Esophagus squamous epithelium (tissue), 5 donors: ENCODE measurements around the gene DUSP28. TPM values are rescaled to one million over a fixed set of nuclear protein-coding genes. Genes with fewer than 3 reads are reported as not detected.

Experiments used
- DNase-seq: peaks from one replicate; lab custom pipeline; 2025; lab: John Stamatoyannopoulos, UW
- H3K27ac ChIP-seq, 4 donors: fragments of 200-600 bp; sonication (generic); one replicate each; pipeline ENCODE4 v1.5.1; 2016 to 2019; ENCODE audit warnings: mild to moderate bottlenecking in 1 of 4
- H3K27me3 ChIP-seq, 4 donors: fragments of 200-600 bp; sonication (generic); 1 replicate in 3 of 4; 2 replicates in 1 of 4; pipeline versions ENCODE4 v1.5.1 to v1.6.0; 2017 to 2021; ENCODE audit warnings: antibody characterized with exemption in 1 of 4
- H3K36me3 ChIP-seq, 3 donors: fragments of 200-600 bp; sonication (generic); one replicate each; pipeline ENCODE4 v1.5.1; 2016 to 2019
- H3K4me1 ChIP-seq, 3 donors: fragments of 200-600 bp; sonication (generic); one replicate each; pipeline ENCODE4 v1.5.1; 2017 to 2019
- H3K4me3 ChIP-seq, 4 donors: fragments of 200-600 bp; sonication (generic); 1 replicate in 3 of 4; 2 replicates in 1 of 4; pipeline ENCODE4 v1.5.1; 2016 to 2019; ENCODE audit warnings: mild to moderate bottlenecking in 2 of 4, moderate library complexity in 1 of 4
- H3K9me3 ChIP-seq, 3 donors: fragments of 200-600 bp; sonication (generic); one replicate each; pipeline ENCODE4 v1.5.1; 2016 to 2019
- POLR2A ChIP-seq, 4 donors: fragments of 450-650 bp; IDR thresholded peaks; one replicate each; pipeline ENCODE4 v1.6.1; 2017; ENCODE audit warnings: antibody characterized with exemption in 4 of 4, mild to moderate bottlenecking in 4 of 4, moderate library complexity in 3 of 4
- WGBS, 2 donors: methylation state at CpG; one replicate each; pipeline ENCODE4 v1.1.5; 2018; 5-methylcytosine and 5-hydroxymethylcytosine counted together
- intact Hi-C: fragments of 100-400 bp; cut with DNase I; formaldehyde crosslinking; loops from one replicate; pipeline ENCODE4 v1.15.0; 2022
- total RNA-seq, 4 donors: library from RNA; depleted of rRNA; stranded (reverse); fragments of >200 nt; gene quantifications; one replicate each; pipeline ENCODE4 v1.1.0, GENCODE V29; 2016
- TF ChIP-seq, protein P1 (sequence below), 6 experiments: fragments of 450-650 bp in 4 of 6; fragments of 200-600 bp in 2 of 6; sonication (generic) in 2 of 6; IDR thresholded peaks; one replicate each; pipeline ENCODE4 v1.5.1; 2016 to 2019; ENCODE audit warnings: antibody characterized with exemption in 6 of 6, mild to moderate bottlenecking in 4 of 6, moderate library complexity in 4 of 6
- donor health status: DM: yes; HTN: yes; CAD: no.

The DUSP28 gene
- total RNA-seq, 4 donors from 2014 or later, result 2.0 to 10.5 (median 5.3) TPM

DNA sequence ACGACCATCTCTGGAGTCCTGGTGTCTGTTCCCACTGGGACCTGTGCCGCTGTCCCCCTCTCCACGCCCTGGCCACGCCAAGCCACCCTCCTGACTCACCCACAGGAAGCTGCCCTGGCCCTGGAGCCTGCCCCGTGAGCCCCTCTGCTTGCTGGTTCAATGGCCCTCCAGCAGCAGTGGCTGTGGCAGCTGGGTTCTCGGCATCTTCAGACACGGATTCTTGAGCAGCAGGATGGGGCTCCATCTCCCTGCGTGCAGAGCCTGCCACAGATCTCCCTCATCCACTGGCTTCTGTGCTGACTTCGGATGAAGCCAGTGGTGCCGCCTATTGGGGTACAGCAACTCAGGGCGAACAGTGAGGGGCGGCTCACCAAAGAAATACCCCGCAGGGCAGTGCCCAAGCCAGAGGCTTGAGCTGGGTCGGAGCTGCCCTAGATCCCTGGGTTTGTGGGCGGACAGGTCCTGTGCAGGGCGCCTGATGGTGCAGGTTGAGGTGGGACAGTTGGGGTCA is 40.3 kb downstream of the DUSP28 start:
- 90 to 98% methylated on average over 7 of the region's 16 CpGs for WGBS, 2 donors
- Histone ChIP-seq H3K27me3 (no peaks in the 10 kb centered on the region), H3K27ac (no peak overlapping the region), H3K4me1 (peaks cover 4 to 18% (median 6%) of the 10 kb centered on the region in 3 donors), H3K4me3 (no peak overlapping the region), H3K9me3 (no peaks in the 10 kb centered on the region), H3K36me3 (peaks cover 13 to 71% (median 13%) of the 10 kb centered on the region in 3 donors)
- intact Hi-C loops, result no loop called here
- no peak for TF ChIP-seq POLR2A (IDR thresholded peaks at IDR 0.05)
- TF ChIP-seq, protein P1, sequence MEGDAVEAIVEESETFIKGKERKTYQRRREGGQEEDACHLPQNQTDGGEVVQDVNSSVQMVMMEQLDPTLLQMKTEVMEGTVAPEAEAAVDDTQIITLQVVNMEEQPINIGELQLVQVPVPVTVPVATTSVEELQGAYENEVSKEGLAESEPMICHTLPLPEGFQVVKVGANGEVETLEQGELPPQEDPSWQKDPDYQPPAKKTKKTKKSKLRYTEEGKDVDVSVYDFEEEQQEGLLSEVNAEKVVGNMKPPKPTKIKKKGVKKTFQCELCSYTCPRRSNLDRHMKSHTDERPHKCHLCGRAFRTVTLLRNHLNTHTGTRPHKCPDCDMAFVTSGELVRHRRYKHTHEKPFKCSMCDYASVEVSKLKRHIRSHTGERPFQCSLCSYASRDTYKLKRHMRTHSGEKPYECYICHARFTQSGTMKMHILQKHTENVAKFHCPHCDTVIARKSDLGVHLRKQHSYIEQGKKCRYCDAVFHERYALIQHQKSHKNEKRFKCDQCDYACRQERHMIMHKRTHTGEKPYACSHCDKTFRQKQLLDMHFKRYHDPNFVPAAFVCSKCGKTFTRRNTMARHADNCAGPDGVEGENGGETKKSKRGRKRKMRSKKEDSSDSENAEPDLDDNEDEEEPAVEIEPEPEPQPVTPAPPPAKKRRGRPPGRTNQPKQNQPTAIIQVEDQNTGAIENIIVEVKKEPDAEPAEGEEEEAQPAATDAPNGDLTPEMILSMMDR (IDR thresholded peaks at IDR 0.05), result no peak
- DNase-seq, result no peak

DNA sequence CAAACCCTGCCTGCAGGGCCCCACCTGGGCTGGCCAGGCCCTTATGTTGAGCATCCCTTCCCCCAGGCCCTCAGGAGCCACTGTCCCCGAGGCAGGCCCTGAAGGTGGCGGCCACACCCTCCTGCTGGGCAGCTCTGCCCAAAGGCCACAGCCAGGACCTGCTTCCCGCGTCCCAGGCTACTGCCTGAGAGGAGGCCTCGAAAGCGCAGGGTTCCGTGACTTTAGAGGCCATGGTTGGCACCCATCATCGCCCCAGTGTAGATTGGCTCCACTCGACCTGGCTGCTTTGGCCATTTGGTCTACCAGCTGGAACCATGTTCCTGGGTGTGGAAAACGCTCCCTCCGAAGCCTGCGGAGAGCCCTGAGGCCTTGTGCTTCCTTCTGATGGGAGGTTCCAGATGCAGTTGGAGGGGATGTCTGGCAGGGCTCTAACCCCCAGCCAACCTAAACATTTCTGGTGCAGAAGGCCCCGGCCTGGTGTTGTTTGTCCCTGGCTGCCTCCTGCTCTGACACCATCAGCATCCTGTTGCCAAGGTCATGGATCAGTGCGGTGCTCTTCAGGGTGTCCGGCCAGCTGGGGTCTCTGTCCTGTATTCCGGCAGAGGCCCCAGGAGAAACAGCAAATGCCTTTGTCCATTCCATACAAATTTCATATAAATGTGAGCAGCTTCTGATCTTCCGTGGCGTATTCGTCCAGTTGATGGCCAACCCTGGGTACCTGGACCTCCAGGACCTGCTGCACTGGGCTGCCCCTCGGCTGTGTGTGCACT is 41.1 kb downstream of the DUSP28 start:
- Histone ChIP-seq H3K27me3 (no peaks in the 10 kb centered on the region), H3K27ac (no peak overlapping the region), H3K9me3 (no peaks in the 10 kb centered on the region), H3K4me1 (peaks cover 0 to 11% (median 4%) of the 10 kb centered on the region in 3 donors), H3K4me3 (no peak overlapping the region), H3K36me3 (peaks cover 13 to 64% (median 13%) of the 10 kb centered on the region in 3 donors)
- TF ChIP-seq, protein P1 (IDR thresholded peaks at IDR 0.05), result no peak
- TF ChIP-seq POLR2A (IDR thresholded peaks at IDR 0.05), result no peak
- no peak for DNase-seq
- intact Hi-C loops, result no loop called here
- WGBS, 2 donors, result 87 to 98% methylated on average over 6 to 7 of the region's 20 CpGs

DNA sequence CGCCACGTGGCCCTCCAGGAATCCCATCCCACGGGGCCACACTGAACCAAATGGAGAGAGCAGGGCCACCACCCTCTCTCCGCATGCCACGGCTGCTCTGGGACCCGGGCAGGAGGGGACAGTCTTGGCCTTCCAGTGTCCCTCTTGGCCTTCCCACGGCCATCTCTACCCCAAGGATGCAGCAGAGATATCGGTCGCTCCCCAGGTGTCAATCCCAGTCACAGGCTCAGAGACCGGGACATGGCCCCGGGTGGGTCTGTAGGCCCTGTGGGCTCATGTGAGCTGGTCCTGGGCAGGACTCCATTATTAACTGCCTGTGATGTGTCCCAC is 41.6 kb downstream of the DUSP28 start:
- TF ChIP-seq, protein P1 (IDR thresholded peaks at IDR 0.05), result no peak
- no peak for TF ChIP-seq POLR2A (IDR thresholded peaks at IDR 0.05)
- Histone ChIP-seq H3K4me3 (no peak overlapping the region), H3K4me1 (peaks cover 0 to 6% (median 4%) of the 10 kb centered on the region in 3 donors), H3K36me3 (peaks cover 13 to 58% (median 13%) of the 10 kb centered on the region in 3 donors), H3K27me3 (no peaks in the 10 kb centered on the region), H3K27ac (no peak overlapping the region), H3K9me3 (no peaks in the 10 kb centered on the region)
- WGBS, 2 donors, result no CpG with 5 or more reads among the region's 11 CpGs
- DNase-seq, result no peak
- intact Hi-C loops, result no loop called here

DNA sequence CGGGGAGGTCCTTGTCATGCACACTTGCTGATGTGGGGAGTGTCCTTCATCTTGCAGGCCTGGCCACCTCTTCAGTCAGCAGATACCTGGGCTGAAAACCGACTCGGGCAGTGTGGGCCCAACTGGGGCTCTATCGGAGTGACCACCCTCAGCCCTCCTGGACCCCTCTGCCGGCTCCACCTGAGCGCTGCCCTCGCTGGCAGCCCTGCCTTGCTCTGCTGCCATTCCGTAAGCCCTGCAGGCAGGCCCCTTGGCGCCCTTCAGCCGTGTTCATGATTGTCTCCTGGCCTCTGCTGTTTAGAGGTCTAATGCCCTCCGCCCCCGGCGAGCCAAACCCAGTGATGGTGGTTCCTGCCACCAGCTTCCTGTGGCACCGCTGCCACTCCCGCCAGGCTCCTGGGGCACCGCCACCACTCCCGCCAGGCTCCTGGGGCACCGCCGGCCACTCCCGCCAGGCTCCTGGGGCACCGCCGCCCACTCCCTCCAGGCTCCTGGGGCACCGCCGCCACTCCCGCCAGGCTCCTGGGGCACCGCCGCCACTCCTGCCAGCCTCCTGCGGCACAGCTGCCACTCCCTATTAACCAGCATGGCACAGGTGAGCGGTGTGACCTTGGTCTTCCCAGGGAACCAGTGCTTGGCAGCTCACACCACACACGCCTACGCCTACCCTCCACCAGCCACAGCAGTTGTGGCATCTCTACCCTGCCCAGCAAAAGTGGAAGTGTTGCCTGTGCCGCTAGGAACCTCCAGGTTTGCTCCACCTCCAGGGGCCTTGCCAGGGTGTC is 42.3 kb downstream of the DUSP28 start:
- Histone ChIP-seq H3K27ac (no peak overlapping the region), H3K4me1 (peaks cover 0 to 6% (median 4%) of the 10 kb centered on the region in 3 donors), H3K4me3 (no peak overlapping the region), H3K27me3 (no peaks in the 10 kb centered on the region), H3K9me3 (no peaks in the 10 kb centered on the region), H3K36me3 (peaks cover 9 to 52% (median 12%) of the 10 kb centered on the region in 3 donors)
- 88 to 100% methylated on average over 1 to 11 of the region's 32 CpGs for WGBS, 2 donors
- DNase-seq, result no peak
- intact Hi-C loops, result no loop called here
- no peak for TF ChIP-seq POLR2A (IDR thresholded peaks at IDR 0.05)

DNA sequence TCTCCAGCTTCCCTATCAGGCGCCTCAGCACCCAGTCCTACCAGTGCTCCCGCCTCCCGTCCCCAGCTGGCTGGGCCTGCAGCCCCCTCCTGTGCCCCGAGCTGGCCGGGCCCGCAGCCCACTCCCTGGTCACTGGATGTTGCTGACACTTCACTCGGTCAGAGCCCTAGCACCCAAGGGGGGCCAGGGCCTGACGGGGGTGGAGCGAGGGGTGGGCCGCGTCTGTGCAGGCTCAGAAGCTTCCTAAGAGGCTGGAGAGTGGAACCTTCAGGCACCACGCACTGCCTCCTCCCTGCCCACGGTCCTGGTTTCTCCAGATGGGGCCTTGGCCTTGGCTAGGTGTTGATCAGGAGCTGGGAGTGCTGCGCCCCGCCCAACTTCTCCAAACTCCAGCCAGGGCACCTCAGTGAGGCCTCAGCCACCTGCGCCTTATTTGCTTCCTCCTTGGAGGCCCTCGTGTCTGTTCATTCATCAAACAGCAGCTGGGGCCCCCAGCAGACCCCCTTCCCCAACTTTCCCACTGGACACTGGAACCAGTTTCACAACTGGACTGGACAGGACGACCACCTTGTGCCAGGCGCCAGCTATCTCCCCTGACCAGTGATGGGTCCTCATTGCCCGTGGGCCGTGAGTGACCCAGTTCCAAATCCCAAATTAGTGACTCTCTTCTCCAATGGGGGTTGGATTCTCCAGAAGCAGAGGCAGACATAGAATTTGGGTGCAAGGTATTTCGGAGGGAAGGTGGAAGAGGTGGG is 43.1 kb downstream of the DUSP28 start:
- TF ChIP-seq POLR2A (IDR thresholded peaks at IDR 0.05), result no peak
- TF ChIP-seq, protein P1 (IDR thresholded peaks at IDR 0.05), result no peak
- Histone ChIP-seq H3K36me3 (peaks cover 3 to 44% (median 7%) of the 10 kb centered on the region in 3 donors), H3K4me1 (peaks cover 0 to 6% (median 4%) of the 10 kb centered on the region in 3 donors), H3K27ac (no peak overlapping the region), H3K9me3 (no peaks in the 10 kb centered on the region), H3K27me3 (no peaks in the 10 kb centered on the region), H3K4me3 (no peak overlapping the region)
- no peak for DNase-seq
- 78 to 88% methylated on average over 8 to 11 of the region's 22 CpGs for WGBS, 2 donors
- intact Hi-C loops, result no loop called here
